Activated naive CD8-positive, alpha-beta T cell treated with anti-CD3 and anti-CD28 coated beads, Interleukin-2, amount 10 ng/mL, durations not matched to agents 7 days and 5 days (primary cell): ENCODE measurements around the gene S100A2. TPM values are rescaled to one million over a fixed set of nuclear protein-coding genes. Genes with fewer than 3 reads are reported as not detected.
A peak's percentile ranks its signal among the peaks of the same experiment; 100 is the strongest.

ENCODE experiments used
- ATAC-seq: fragments of 150-1000 bp; cut with Tn5 transposase; one replicate; pipeline ENCODE4 v1.10.0; 2021; ENCODE audit warnings: low read depth, moderate library complexity
- POLR2A ChIA-PET: fragments of 350-600 bp; sonication (Branson Sonifier 250); formaldehyde crosslinking; loops from one replicate; lab custom pipeline; 2021; ENCODE audit warnings: antibody characterized with exemption; lab: Charles Lee
- DNase-seq: peaks from one replicate; pipeline ENCODE4 v3.0.0; 2021
- H3K27ac Mint-ChIP-seq: one replicate; pipeline ENCODE4 v1.8.0; 2022; ENCODE audit warnings: mild to moderate bottlenecking, mixed read lengths
- H3K27me3 Mint-ChIP-seq: one replicate; pipeline ENCODE4 v1.8.0; 2022; ENCODE audit warnings: mild to moderate bottlenecking, moderate library complexity, mixed read lengths
- H3K36me3 Mint-ChIP-seq: one replicate; pipeline ENCODE4 v1.8.0; 2021; ENCODE audit warnings: mild to moderate bottlenecking, mixed read lengths
- H3K4me1 Mint-ChIP-seq: one replicate; pipeline ENCODE4 v1.8.0; 2021; ENCODE audit warnings: mixed read lengths
- H3K4me3 Mint-ChIP-seq: one replicate; pipeline ENCODE4 v1.8.0; 2022; ENCODE audit warnings: mild to moderate bottlenecking, moderate library complexity, mixed read lengths
- H3K9me3 Mint-ChIP-seq: one replicate; pipeline ENCODE4 v1.8.0; 2021; ENCODE audit warnings: mixed read lengths
- total RNA-seq, 2 experiments: library from RNA; stranded (reverse); gene quantifications; one replicate each; pipeline ENCODE4 v1.2.3, GENCODE V29; 2021

S100A2 gene
- total RNA-seq, 2 experiments from 2014 or later, result not detected

GRCh38 chr1:153553830-153554541, 11.7 kb downstream of the S100A2 start:
- H3K27me3 Mint-ChIP-seq, result no peaks in the 10 kb centered on the region
- H3K4me3 Mint-ChIP-seq, result no peak overlapping the region
- no peaks in the 10 kb centered on the region for H3K9me3 Mint-ChIP-seq
- H3K36me3 Mint-ChIP-seq, result no peaks in the 10 kb centered on the region
- POLR2A ChIA-PET, result interaction anchor here (1.0 to 1.6 kb wide), 4 partner anchors 9 to 22 kb away, joined by 3 to 5 read pairs (median 4); partner anchors contain the start of genes S100A5 and S100A6
- H3K4me1 Mint-ChIP-seq, result peaks cover 8% of the 10 kb centered on the region
- DNase-seq (no peak), ATAC-seq (no peak)
- no peak overlapping the region for H3K27ac Mint-ChIP-seq

GRCh38 chr1:153553096-153553495, 12.5 kb downstream of the S100A2 start:
- POLR2A ChIA-PET, result interaction anchor here (1.0 to 1.6 kb wide), 4 partner anchors 12 to 21 kb away, joined by 3 to 5 read pairs (median 4); partner anchors contain the start of genes S100A5 and S100A6
- no peak overlapping the region for H3K27ac Mint-ChIP-seq

GRCh38 chr1:153552335-153552734, 13.3 kb downstream of the S100A2 start:
- DNase-seq (no peak), ATAC-seq (no peak)
- H3K4me3 Mint-ChIP-seq, result no peak overlapping the region
- no peaks in the 10 kb centered on the region for H3K27me3 Mint-ChIP-seq
- H3K36me3 Mint-ChIP-seq, result no peaks in the 10 kb centered on the region
- peaks cover 15% of the 10 kb centered on the region for H3K4me1 Mint-ChIP-seq
- POLR2A ChIA-PET, result interaction anchor here (0.6 to 1.0 kb wide), 4 partner anchors 14 to 19 kb away, joined by 3 to 4 read pairs (median 4); partner anchors contain the start of gene S100A6
- H3K9me3 Mint-ChIP-seq, result no peaks in the 10 kb centered on the region
- no peak overlapping the region for H3K27ac Mint-ChIP-seq

More at GRCh38 chr1:153553096-153553495, 12.5 kb downstream of the S100A2 start:
- DNase-seq, result no peak
- Mint-ChIP-seq H3K9me3 (no peaks in the 10 kb centered on the region), H3K4me3 (no peak overlapping the region), H3K36me3 (no peaks in the 10 kb centered on the region), H3K4me1 (peaks cover 15% of the 10 kb centered on the region), H3K27me3 (no peaks in the 10 kb centered on the region)
- ATAC-seq, result no peak

GRCh38 chr1:153550827-153551500, 14.7 kb downstream of the S100A2 start:
- DNase-seq, result no peak
- H3K27ac Mint-ChIP-seq, result peak overlapping the region; percentile 31
- H3K36me3 Mint-ChIP-seq, result no peaks in the 10 kb centered on the region
- H3K9me3 Mint-ChIP-seq, result no peaks in the 10 kb centered on the region
- H3K4me1 Mint-ChIP-seq, result peaks cover 19% of the 10 kb centered on the region
- no peak for ATAC-seq
- H3K4me3 Mint-ChIP-seq, result no peak overlapping the region
- POLR2A ChIA-PET, result no interaction called here
- no peaks in the 10 kb centered on the region for H3K27me3 Mint-ChIP-seq

GRCh38 chr1:153550398-153550758, 15.3 kb downstream of the S100A2 start:
- Mint-ChIP-seq H3K9me3 (no peaks in the 10 kb centered on the region), H3K27ac (no peak overlapping the region), H3K4me1 (peaks cover 25% of the 10 kb centered on the region), H3K36me3 (no peaks in the 10 kb centered on the region), H3K27me3 (no peaks in the 10 kb centered on the region), H3K4me3 (no peak overlapping the region)
- ATAC-seq (no peak), DNase-seq (no peak)
- POLR2A ChIA-PET, result interaction anchor here (1.0 kb wide), 1 partner anchor 14 kb away, joined by 3 read pairs; the partner anchor contains the start of gene S100A6

GRCh38 chr1:153549741-153550397, 15.8 kb downstream of the S100A2 start:
- Mint-ChIP-seq H3K9me3 (no peaks in the 10 kb centered on the region), H3K27me3 (no peaks in the 10 kb centered on the region), H3K36me3 (peaks cover 4% of the 10 kb centered on the region), H3K4me3 (no peak overlapping the region), H3K27ac (no peak overlapping the region), H3K4me1 (peaks cover 30% of the 10 kb centered on the region)
- DNase-seq (no peak), ATAC-seq (no peak)
- POLR2A ChIA-PET, result interaction anchor here (1.0 kb wide), 1 partner anchor 14 kb away, joined by 3 read pairs; the partner anchor contains the start of gene S100A6

GRCh38 chr1:153548722-153549688, 16.6 kb downstream of the S100A2 start, which contains the start of gene S100A3:
Gene S100A3 (minus strand): TSS chr1:153549258. CDS start chr1:153548485, 773 bp downstream.
- Mint-ChIP-seq H3K27ac (peak within 1 kb of the TSS; percentile 50), H3K9me3 (no peaks in the 10 kb centered on the region)
- DNase-seq, result no peak

GRCh38 chr1:153547560-153548551, 17.8 kb downstream of the S100A2 start:
- peak; percentile 10 for DNase-seq
- Mint-ChIP-seq H3K27me3 (no peaks in the 10 kb centered on the region), H3K4me3 (no peak overlapping the region), H3K36me3 (peaks cover 13% of the 10 kb centered on the region), H3K9me3 (no peaks in the 10 kb centered on the region), H3K4me1 (peaks cover 39% of the 10 kb centered on the region), H3K27ac (peak overlapping the region; percentile 50)
- ATAC-seq, result no peak
- POLR2A ChIA-PET, result interaction anchor here (0.6 to 4.6 kb wide), 2 partner anchors 13 kb away, joined by 6 to 140 read pairs; partner anchors contain the start of gene S100A6

More at GRCh38 chr1:153548722-153549688, 16.6 kb downstream of the S100A2 start, which contains the start of gene S100A3:
- ATAC-seq, result no peak
- POLR2A ChIA-PET, result interaction anchor here (0.6 to 1.0 kb wide), 2 partner anchors 13 to 108 kb away, joined by 3 to 6 read pairs; partner anchors contain the start of gene S100A6
- no peaks in the 10 kb centered on the region for H3K27me3 Mint-ChIP-seq
- no peak within 1 kb of the TSS for H3K4me3 Mint-ChIP-seq
- peaks cover 10% of the 10 kb centered on the region for H3K36me3 Mint-ChIP-seq
- peaks cover 35% of the 10 kb centered on the region for H3K4me1 Mint-ChIP-seq

GRCh38 chr1:153546796-153547559, 18.7 kb downstream of the S100A2 start:
- no peaks in the 10 kb centered on the region for H3K27me3 Mint-ChIP-seq
- DNase-seq (no peak), ATAC-seq (no peak)
- H3K4me1 Mint-ChIP-seq, result peaks cover 46% of the 10 kb centered on the region
- peaks cover 13% of the 10 kb centered on the region for H3K36me3 Mint-ChIP-seq
- H3K9me3 Mint-ChIP-seq, result no peaks in the 10 kb centered on the region
- H3K27ac Mint-ChIP-seq, result peak overlapping the region; percentile 59
- no peak overlapping the region for H3K4me3 Mint-ChIP-seq
- POLR2A ChIA-PET, result interaction anchor here (0.8 to 4.6 kb wide), 3 partner anchors 13 to 87 kb away, joined by 3 to 140 read pairs (median 20); partner anchors contain the start of genes CHTOP and S100A6

- POLR2A ChIA-PET, result interaction anchor here (0.8 to 4.6 kb wide), 5 partner anchors 12 to 88 kb away, joined by 3 to 140 read pairs (median 19); partner anchors contain the start of genes CHTOP and S100A6
- H3K27me3 Mint-ChIP-seq, result no peaks in the 10 kb centered on the region
- H3K9me3 Mint-ChIP-seq, result no peaks in the 10 kb centered on the region
- ATAC-seq, result no peak
- no peak overlapping the region for H3K4me3 Mint-ChIP-seq
- peak overlapping the region; percentile 96 for H3K27ac Mint-ChIP-seq
- peaks cover 13% of the 10 kb centered on the region for H3K36me3 Mint-ChIP-seq
- peaks cover 50% of the 10 kb centered on the region for H3K4me1 Mint-ChIP-seq
- no peak for DNase-seq
Observed at GRCh38 chr1:153546371-153546770, 19.3 kb downstream of the S100A2 start.
